Measurements from ENCODE around the gene RTTN. TPM values are rescaled to one million over a fixed set of nuclear protein-coding genes. Genes with fewer than 3 reads are reported as not detected.
A peak's percentile ranks its signal among the peaks of the same experiment; 100 is the strongest.

RTTN gene
- total RNA-seq, 2 experiments from 2014 or later = 21.4 to 25.5 TPM

DNA sequence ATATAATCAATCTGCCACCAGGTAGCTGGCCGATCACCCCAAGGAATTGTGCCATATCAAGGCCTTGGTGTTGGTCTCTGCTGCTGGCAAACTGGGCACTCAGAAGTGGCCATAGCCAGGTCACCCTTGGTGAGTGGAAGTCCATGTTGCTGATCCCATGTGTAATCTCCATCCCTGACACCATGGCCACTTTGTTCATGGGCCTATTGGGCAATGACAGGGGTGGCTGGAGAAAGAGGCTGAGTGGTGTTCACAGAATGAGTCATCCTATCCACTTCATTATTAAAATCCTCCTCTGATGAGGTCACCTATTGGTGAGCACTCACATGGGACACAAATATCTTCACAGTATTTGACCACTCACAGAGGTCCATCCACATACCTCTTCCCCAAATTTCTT, 231.1 kb downstream of the RTTN start:
- POLR2A ChIA-PET = no interaction called here
- Mint-ChIP-seq H3K4me3 (no peak overlapping the region), H3K27ac (no peak overlapping the region), H3K36me3 (ENCODE audit: low read depth) (peaks cover 40% of the 10 kb centered on the region), H3K4me1 (ENCODE audit: low read depth) (peaks cover 3% of the 10 kb centered on the region), H3K27me3 (no peaks in the 10 kb centered on the region), H3K9me3 (peaks cover 16% of the 10 kb centered on the region)
- Histone ChIP-seq H3K27me3 (ENCODE audit: control insufficient read depth in 1 of 2, insufficient read depth in 2 of 2, low read length in 2 of 2) (no peaks in the 10 kb centered on the region), H3K4me1 (ENCODE audit: insufficient read depth, low read length) (no peaks in the 10 kb centered on the region), H3K36me3 (ENCODE audit: insufficient read depth, low read length) (no peaks in the 10 kb centered on the region), H3K4me3 (ENCODE audit: low read length) (no peak overlapping the region), H3K27ac (ENCODE audit: low read depth in 1 of 2, low read length in 2 of 2) (no peak overlapping the region), H3K9me3 (ENCODE audit: control insufficient read depth in 1 of 2, insufficient read depth in 1 of 2, low read length in 2 of 2) (peaks cover 3 to 11% of the 10 kb centered on the region in 2 experiments)
- no peak for DNase-seq
- no peak for ATAC-seq (ENCODE audit: poor library complexity)
- TF ChIP-seq, protein P1, sequence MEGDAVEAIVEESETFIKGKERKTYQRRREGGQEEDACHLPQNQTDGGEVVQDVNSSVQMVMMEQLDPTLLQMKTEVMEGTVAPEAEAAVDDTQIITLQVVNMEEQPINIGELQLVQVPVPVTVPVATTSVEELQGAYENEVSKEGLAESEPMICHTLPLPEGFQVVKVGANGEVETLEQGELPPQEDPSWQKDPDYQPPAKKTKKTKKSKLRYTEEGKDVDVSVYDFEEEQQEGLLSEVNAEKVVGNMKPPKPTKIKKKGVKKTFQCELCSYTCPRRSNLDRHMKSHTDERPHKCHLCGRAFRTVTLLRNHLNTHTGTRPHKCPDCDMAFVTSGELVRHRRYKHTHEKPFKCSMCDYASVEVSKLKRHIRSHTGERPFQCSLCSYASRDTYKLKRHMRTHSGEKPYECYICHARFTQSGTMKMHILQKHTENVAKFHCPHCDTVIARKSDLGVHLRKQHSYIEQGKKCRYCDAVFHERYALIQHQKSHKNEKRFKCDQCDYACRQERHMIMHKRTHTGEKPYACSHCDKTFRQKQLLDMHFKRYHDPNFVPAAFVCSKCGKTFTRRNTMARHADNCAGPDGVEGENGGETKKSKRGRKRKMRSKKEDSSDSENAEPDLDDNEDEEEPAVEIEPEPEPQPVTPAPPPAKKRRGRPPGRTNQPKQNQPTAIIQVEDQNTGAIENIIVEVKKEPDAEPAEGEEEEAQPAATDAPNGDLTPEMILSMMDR (IDR thresholded peaks at IDR 0.05) = no peak
- intact Hi-C loops (cut with DNase I, micrococcal nuclease) = no loop called here
- CTCF ChIA-PET = no interaction called here

DNA sequence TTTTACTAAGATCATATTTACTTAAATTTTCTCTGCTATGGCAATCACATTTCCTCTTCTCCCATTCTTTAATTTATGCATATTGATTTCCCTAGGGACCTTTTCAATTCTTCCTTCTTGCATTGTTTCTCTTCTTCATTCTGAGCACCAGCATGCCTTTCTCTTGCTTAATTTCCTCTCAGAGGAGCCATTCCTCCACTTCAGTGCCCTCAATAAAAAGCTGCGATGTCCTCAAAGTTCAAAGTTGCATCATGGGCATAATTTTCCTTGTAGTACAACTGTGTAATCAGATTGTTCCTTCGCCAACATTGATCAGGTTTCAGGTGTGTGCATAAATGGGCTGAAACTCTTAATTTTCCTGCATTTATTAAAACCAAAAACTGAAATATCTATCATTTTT, 236.0 kb downstream of the RTTN start:
- H3K27me3 Mint-ChIP-seq = no peaks in the 10 kb centered on the region
- Histone ChIP-seq H3K36me3 (ENCODE audit: insufficient read depth, low read length) (no peaks in the 10 kb centered on the region), H3K9me3 (ENCODE audit: control insufficient read depth in 1 of 2, insufficient read depth in 1 of 2, low read length in 2 of 2) (no peaks in the 10 kb centered on the region), H3K4me1 (ENCODE audit: insufficient read depth, low read length) (peaks cover 19% of the 10 kb centered on the region), H3K27ac (ENCODE audit: low read depth in 1 of 2, low read length in 2 of 2) (no peak overlapping the region), H3K4me3 (ENCODE audit: low read length) (no peak overlapping the region), H3K27me3 (ENCODE audit: control insufficient read depth in 1 of 2, insufficient read depth in 2 of 2, low read length in 2 of 2) (no peaks in the 10 kb centered on the region)
- H3K4me3 Mint-ChIP-seq = no peak overlapping the region
- intact Hi-C loops (cut with DNase I, micrococcal nuclease) = no loop called here
- peak overlapping the region; percentile 90 for H3K27ac Mint-ChIP-seq
- ChIA-PET CTCF (no interaction called here), POLR2A (no interaction called here)
- ATAC-seq (ENCODE audit: poor library complexity) (no peak), DNase-seq (no peak)
- peaks cover 47% of the 10 kb centered on the region for H3K4me1 Mint-ChIP-seq (ENCODE audit: low read depth)
- peaks cover 4% of the 10 kb centered on the region for H3K36me3 Mint-ChIP-seq (ENCODE audit: low read depth)
- H3K9me3 Mint-ChIP-seq = peaks cover 13% of the 10 kb centered on the region
- TF ChIP-seq, protein P1 (IDR thresholded peaks at IDR 0.05) = no peak

DNA sequence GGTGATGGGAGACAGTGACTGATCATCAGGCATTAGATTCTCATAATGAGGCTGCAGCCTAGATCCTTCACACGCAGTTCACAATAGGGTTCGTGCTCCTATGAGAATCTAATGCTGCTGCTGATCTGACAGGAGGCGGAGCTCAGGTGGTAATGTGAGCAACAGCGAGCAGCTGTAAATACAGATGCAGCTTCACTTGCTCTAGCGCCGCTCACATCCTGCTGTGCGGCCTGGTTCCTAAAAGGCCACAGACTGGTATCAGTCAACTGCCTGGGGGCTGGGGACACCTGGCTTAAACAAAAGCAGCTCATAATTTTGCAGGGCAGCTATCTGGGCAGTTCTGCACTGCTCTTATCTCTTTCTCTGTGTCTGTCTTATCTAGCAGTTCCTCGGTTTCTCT, 237.4 kb downstream of the RTTN start:
- Mint-ChIP-seq H3K4me1 (ENCODE audit: low read depth) (peaks cover 47% of the 10 kb centered on the region), H3K27ac (peak overlapping the region; percentile 90), H3K9me3 (peaks cover 8% of the 10 kb centered on the region), H3K36me3 (ENCODE audit: low read depth) (peaks cover 3% of the 10 kb centered on the region), H3K4me3 (peak overlapping the region; percentile 25), H3K27me3 (no peaks in the 10 kb centered on the region)
- POLR2A ChIA-PET = interaction anchor here (0.6 to 3.0 kb wide), 11 partner anchors 9 to 589 kb away, joined by 3 to 35 read pairs (median 4); no protein-coding TSS in a partner anchor
- Histone ChIP-seq H3K9me3 (ENCODE audit: control insufficient read depth in 1 of 2, insufficient read depth in 1 of 2, low read length in 2 of 2) (no peaks in the 10 kb centered on the region), H3K27ac (ENCODE audit: low read depth in 1 of 2, low read length in 2 of 2) (no peak overlapping the region), H3K4me1 (ENCODE audit: insufficient read depth, low read length) (peaks cover 19% of the 10 kb centered on the region), H3K27me3 (ENCODE audit: control insufficient read depth in 1 of 2, insufficient read depth in 2 of 2, low read length in 2 of 2) (no peaks in the 10 kb centered on the region), H3K4me3 (ENCODE audit: low read length) (no peak overlapping the region), H3K36me3 (ENCODE audit: insufficient read depth, low read length) (no peaks in the 10 kb centered on the region)
- intact Hi-C loops (cut with DNase I, micrococcal nuclease) = no loop called here
- DNase-seq = peak in 12 of 14 experiments; percentile 26 to 64 (median 46)
- TF ChIP-seq, protein P1 (IDR thresholded peaks at IDR 0.05) = no peak
- CTCF ChIA-PET = interaction anchor here (1.4 to 1.5 kb wide), 2 partner anchors 9 to 13 kb away, joined by 3 to 6 read pairs; no protein-coding TSS in a partner anchor
- ATAC-seq (ENCODE audit: poor library complexity) = peak; percentile 97
